ENCODE measurements around the gene FBXO31.

Gene FBXO31, protein sequence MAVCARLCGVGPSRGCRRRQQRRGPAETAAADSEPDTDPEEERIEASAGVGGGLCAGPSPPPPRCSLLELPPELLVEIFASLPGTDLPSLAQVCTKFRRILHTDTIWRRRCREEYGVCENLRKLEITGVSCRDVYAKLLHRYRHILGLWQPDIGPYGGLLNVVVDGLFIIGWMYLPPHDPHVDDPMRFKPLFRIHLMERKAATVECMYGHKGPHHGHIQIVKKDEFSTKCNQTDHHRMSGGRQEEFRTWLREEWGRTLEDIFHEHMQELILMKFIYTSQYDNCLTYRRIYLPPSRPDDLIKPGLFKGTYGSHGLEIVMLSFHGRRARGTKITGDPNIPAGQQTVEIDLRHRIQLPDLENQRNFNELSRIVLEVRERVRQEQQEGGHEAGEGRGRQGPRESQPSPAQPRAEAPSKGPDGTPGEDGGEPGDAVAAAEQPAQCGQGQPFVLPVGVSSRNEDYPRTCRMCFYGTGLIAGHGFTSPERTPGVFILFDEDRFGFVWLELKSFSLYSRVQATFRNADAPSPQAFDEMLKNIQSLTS

DNA sequence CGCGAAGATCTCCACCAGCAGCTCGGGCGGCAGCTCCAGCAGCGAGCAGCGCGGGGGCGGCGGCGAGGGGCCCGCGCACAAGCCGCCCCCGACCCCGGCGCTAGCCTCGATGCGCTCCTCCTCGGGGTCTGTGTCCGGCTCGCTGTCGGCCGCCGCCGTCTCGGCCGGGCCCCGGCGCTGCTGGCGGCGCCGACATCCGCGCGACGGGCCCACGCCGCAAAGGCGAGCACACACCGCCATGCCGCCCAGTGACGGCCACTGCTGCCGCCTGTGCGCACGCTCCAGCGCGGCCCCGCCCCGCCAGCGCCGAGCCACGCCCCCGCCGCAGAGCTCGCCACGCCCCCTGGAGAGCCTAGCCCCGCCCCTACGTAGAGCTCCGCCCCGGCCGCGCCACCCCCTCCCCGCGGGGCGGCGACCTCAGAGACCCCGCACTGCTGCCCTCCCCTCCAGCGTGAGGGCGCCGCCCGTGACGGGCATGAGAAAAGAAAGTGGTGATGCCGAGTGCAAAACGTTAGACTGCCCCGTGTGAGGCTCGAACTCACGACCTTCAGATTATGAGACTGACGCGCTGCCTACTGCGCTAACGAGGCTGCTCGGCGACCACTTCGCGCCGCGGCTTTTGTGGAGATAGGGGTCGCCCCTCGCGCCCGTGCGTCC lies at the start of gene FBXO31:
Gene FBXO31 (minus strand): TSS at position 272 of the 657 bp plus-strand sequence. CDS start 32 bp downstream, at position 240.
- TF ChIP-seq, protein P1, sequence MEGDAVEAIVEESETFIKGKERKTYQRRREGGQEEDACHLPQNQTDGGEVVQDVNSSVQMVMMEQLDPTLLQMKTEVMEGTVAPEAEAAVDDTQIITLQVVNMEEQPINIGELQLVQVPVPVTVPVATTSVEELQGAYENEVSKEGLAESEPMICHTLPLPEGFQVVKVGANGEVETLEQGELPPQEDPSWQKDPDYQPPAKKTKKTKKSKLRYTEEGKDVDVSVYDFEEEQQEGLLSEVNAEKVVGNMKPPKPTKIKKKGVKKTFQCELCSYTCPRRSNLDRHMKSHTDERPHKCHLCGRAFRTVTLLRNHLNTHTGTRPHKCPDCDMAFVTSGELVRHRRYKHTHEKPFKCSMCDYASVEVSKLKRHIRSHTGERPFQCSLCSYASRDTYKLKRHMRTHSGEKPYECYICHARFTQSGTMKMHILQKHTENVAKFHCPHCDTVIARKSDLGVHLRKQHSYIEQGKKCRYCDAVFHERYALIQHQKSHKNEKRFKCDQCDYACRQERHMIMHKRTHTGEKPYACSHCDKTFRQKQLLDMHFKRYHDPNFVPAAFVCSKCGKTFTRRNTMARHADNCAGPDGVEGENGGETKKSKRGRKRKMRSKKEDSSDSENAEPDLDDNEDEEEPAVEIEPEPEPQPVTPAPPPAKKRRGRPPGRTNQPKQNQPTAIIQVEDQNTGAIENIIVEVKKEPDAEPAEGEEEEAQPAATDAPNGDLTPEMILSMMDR (IDR thresholded peaks at IDR 0.05; ENCODE audit: low read depth, low read length): no peak
- in situ Hi-C loops (cut with HindIII; ENCODE audit: low sequenced_read_pairs): no loop called here
- peak within 1 kb of the TSS; percentile 67 for H3K4me3 ChIP-seq (ENCODE audit: low read depth, low read length)
- DNase-seq (ENCODE audit: low read depth, low spot score): peak; percentile 91

DNA sequence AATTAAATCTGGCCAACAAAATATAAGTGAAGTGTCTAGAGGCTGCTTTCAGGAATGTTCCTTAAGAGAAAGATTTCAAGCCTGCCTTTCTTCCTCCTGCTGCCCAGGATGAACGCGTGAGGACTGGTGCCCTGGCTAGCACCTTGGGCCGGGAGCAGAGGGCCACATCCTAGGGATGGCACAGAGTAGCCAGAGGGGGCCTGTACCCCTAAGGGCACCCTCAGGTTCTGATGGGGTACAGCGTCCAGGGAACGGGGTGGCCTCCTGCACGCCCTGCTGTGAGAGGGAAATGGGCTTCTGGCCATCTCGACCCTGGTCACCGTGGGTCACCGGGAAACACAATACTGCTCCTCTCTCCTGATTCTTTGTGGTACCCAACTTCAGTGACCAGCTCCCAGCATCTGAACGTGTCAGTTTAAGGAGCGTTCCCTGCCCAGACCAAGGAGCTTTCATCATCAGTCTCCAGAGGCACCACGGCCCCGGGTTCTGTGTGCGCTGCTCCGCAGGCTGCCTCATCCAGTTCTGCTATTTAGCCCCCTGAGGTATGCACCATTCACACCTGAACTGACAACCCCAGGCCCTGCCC lies 48.8 kb upstream of the FBXO31 start:
- no peak for DNase-seq (ENCODE audit: low read depth, low spot score)
- in situ Hi-C loops (cut with HindIII; ENCODE audit: low sequenced_read_pairs): no loop called here
- H3K4me3 ChIP-seq (ENCODE audit: low read depth, low read length): no peak overlapping the region
- TF ChIP-seq, protein P1 (IDR thresholded peaks at IDR 0.05; ENCODE audit: low read depth, low read length): no peak

DNA sequence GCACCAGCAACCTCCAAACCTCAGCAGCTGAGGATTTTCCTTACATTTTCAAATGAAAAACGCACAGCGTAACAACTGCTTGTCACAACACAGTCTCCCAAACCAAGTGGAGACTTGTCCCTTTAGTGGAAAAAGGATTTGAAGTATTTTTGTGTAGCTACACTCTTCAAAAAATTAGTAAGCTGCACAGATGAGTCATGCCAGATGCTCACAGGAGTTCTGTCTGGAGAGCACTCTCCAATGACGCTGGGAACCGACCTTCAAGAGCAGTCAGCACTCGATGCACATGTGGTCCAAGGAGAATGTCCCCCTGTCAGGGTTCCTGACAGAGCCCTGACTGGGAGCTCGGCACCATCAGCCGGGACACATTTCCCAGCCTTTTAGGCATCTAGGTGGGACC lies 48.4 kb upstream of the FBXO31 start:
- DNase-seq (ENCODE audit: low read depth, low spot score): peak; percentile 88
- no peak overlapping the region for H3K4me3 ChIP-seq (ENCODE audit: low read depth, low read length)
- TF ChIP-seq, protein P1 (IDR thresholded peaks at IDR 0.05; ENCODE audit: low read depth, low read length): no peak
- in situ Hi-C loops (cut with HindIII; ENCODE audit: low sequenced_read_pairs): no loop called here

DNA sequence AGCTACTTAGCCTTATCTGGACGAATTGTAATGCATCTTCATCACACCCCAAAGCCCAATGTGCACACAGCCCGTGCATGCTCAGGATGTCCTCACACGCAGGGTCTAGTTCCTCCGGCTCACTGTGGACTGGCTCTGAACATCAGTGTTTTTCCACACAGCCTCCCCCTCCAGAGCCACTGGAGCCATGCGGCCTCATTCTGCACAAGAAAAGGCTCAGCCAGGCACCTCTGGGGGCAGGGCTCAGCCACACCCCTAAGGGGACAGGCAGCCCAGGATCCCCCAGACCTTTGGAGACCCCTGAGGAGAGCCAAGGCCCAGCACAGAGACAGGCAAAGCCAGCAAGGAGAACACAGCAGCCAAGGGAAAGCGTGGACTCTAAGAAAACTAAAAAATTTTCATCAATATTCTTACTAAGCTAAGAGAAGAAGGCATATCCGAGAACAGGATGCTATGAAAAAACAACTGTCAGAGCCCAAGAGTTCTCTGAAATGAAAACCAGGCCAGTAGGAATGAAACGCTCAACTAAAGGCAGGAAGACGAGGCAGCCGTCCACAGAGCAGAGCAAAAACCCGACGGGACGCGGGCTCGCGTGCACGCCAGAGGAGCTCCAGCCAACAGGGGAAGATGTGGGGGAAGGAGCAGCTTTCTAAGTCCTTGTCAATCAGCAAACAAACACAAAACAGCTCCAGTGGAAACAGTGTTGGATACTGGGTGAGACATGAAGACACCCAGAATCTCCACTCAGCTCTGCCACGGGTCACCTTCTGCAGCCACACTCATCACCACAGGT lies 43.0 kb upstream of the FBXO31 start:
- DNase-seq (ENCODE audit: low read depth, low spot score): no peak
- in situ Hi-C loops (cut with HindIII; ENCODE audit: low sequenced_read_pairs): no loop called here
- TF ChIP-seq, protein P1 (IDR thresholded peaks at IDR 0.05; ENCODE audit: low read depth, low read length): no peak
- H3K4me3 ChIP-seq (ENCODE audit: low read depth, low read length): no peak overlapping the region

DNA sequence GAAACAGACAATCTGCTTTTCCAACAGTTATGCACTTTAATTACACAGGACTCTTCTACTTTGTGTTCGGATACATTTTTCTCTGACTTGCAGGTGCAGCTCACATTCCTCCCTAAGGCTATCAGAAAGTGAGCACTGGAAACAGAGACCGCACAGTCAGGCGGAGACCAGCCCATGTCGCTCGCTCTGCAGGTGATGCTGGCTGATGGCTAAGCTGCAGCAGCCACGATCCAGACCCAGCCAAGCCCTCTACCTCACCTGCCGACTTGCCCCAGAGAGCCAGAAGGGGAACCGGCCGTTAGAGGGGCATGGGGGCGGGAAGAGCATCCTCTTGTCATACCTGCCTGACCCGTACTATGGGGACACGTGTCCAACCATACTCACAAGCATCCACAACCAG lies 42.4 kb upstream of the FBXO31 start:
- no peak for DNase-seq (ENCODE audit: low read depth, low spot score)
- H3K4me3 ChIP-seq (ENCODE audit: low read depth, low read length): no peak overlapping the region
- TF ChIP-seq, protein P1 (IDR thresholded peaks at IDR 0.05; ENCODE audit: low read depth, low read length): no peak
- in situ Hi-C loops (cut with HindIII; ENCODE audit: low sequenced_read_pairs): no loop called here

DNA sequence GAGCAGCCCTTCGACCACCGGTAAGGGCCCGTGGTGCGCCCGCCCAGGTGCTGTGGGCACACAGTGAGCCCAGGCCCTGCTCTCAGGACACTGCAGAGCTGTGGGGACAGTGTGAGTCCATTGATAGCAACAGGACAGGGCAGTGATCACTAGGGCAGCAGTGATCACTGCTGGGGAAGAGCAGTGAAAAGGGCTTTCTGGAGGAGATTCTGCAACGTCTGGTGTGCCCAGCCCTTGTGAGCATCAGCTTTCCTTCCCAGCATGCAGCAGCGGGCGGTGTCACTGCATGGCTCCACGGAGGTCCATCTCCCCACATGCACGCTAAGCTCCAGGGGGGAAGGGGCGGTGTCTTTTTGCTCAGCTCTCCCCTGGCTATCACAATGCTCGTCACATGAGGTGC lies 40.7 kb upstream of the FBXO31 start:
- H3K4me3 ChIP-seq (ENCODE audit: low read depth, low read length): no peak overlapping the region
- TF ChIP-seq, protein P1 (IDR thresholded peaks at IDR 0.05; ENCODE audit: low read depth, low read length): no peak
- DNase-seq (ENCODE audit: low read depth, low spot score): no peak
- in situ Hi-C loops (cut with HindIII; ENCODE audit: low sequenced_read_pairs): no loop called here
